ENCODE data around the gene INF2. TPM values are rescaled to one million over a fixed set of nuclear protein-coding genes. Genes with fewer than 3 reads are reported as not detected.

The INF2 gene
- total and polyA plus RNA-seq, 9 of the 15 experiments (the other 6 are each of a cell fraction or from before 2014, with no cell fraction given) = 0.56 to 31.3 (median 7.8) TPM

DNA sequence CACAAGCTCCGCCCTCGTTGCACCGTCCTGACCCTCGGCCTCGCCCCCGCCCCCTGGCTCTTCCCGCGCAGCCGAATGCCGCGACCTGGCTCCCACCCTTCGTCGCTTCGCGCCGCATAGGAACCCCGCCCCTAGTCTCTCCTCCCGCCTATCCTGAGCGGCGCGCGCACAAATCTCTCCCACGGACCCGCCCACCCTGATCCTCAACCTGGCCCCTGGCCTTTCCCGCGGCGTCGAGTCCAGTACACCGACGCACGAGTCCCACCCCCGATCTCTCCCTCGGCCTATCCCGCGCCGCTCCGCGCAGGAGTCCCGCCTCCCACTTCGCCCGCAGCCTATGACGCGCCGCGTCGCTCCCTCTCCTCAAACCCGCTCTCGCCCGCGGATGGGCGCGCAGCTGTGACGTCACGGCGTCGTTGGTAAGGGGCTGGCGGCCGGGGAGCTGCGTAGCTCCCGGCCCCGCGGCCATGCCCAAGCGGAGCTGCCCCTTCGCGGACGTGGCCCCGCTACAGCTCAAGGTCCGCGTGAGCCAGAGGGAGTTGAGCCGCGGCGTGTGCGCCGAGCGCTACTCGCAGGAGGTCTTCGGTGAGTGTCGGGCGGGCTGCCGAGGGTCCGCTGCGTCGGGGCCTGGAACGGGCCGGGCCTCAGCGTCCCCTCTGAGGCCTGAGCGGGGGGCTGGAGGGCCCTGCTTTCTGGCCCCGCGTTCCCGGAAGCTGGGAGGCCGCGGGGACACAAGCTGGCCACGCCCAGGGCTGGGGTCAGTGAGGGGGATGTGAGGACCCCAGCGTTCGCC, 63.5 kb downstream of the INF2 start, which contains the start of gene SIVA1 (continued):
- TF ChIP-seq, protein P1, sequence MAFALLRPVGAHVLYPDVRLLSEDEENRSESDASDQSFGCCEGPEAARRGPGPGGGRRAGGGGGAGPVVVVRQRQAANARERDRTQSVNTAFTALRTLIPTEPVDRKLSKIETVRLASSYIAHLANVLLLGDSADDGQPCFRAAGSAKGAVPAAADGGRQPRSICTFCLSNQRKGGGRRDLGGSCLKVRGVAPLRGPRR (CRISPR knock-in tag; IDR thresholded peaks at IDR 0.05) = no peak
- TF ChIP-seq, protein P2, sequence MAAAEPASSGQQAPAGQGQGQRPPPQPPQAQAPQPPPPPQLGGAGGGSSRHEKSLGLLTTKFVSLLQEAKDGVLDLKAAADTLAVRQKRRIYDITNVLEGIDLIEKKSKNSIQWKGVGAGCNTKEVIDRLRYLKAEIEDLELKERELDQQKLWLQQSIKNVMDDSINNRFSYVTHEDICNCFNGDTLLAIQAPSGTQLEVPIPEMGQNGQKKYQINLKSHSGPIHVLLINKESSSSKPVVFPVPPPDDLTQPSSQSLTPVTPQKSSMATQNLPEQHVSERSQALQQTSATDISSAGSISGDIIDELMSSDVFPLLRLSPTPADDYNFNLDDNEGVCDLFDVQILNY (CRISPR knock-in tag; IDR thresholded peaks at IDR 0.05) = no peak
- no peak for TF ChIP-seq PURB (CRISPR knock-in tag; IDR thresholded peaks at IDR 0.05; ENCODE audit: low read depth)
- TF ChIP-seq EWSR1 (IDR thresholded peaks at IDR 0.05; ENCODE audit: borderline replicate concordance, low read depth, partially characterized antibody) = no peak
- TF ChIP-seq, protein P3, sequence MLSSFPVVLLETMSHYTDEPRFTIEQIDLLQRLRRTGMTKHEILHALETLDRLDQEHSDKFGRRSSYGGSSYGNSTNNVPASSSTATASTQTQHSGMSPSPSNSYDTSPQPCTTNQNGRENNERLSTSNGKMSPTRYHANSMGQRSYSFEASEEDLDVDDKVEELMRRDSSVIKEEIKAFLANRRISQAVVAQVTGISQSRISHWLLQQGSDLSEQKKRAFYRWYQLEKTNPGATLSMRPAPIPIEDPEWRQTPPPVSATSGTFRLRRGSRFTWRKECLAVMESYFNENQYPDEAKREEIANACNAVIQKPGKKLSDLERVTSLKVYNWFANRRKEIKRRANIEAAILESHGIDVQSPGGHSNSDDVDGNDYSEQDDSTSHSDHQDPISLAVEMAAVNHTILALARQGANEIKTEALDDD (IDR thresholded peaks at IDR 0.05) = no peak
- TF ChIP-seq ZBTB1 (CRISPR knock-in tag; IDR thresholded peaks at IDR 0.05; ENCODE audit: borderline replicate concordance, low read depth) = no peak
- TF ChIP-seq PHF20 (IDR thresholded peaks at IDR 0.05; ENCODE audit: partially characterized antibody) = peak; percentile 91
- no peak for TF ChIP-seq EP300 (IDR thresholded peaks at IDR 0.05; ENCODE audit: low read length)
- no peak for TF ChIP-seq RBM15 (IDR thresholded peaks at IDR 0.05; ENCODE audit: insufficient read depth, low read length)
- TF ChIP-seq ZZZ3 (IDR thresholded peaks at IDR 0.05) = no peak
- TF ChIP-seq TRIM28 (IDR thresholded peaks at IDR 0.05) = no peak
- TF ChIP-seq ZNF140 (CRISPR knock-in tag; IDR thresholded peaks at IDR 0.05) = no peak
- no peak for TF ChIP-seq SAFB (IDR thresholded peaks at IDR 0.05; ENCODE audit: borderline replicate concordance, low read depth, low read length)
- TF ChIP-seq, protein P4, sequence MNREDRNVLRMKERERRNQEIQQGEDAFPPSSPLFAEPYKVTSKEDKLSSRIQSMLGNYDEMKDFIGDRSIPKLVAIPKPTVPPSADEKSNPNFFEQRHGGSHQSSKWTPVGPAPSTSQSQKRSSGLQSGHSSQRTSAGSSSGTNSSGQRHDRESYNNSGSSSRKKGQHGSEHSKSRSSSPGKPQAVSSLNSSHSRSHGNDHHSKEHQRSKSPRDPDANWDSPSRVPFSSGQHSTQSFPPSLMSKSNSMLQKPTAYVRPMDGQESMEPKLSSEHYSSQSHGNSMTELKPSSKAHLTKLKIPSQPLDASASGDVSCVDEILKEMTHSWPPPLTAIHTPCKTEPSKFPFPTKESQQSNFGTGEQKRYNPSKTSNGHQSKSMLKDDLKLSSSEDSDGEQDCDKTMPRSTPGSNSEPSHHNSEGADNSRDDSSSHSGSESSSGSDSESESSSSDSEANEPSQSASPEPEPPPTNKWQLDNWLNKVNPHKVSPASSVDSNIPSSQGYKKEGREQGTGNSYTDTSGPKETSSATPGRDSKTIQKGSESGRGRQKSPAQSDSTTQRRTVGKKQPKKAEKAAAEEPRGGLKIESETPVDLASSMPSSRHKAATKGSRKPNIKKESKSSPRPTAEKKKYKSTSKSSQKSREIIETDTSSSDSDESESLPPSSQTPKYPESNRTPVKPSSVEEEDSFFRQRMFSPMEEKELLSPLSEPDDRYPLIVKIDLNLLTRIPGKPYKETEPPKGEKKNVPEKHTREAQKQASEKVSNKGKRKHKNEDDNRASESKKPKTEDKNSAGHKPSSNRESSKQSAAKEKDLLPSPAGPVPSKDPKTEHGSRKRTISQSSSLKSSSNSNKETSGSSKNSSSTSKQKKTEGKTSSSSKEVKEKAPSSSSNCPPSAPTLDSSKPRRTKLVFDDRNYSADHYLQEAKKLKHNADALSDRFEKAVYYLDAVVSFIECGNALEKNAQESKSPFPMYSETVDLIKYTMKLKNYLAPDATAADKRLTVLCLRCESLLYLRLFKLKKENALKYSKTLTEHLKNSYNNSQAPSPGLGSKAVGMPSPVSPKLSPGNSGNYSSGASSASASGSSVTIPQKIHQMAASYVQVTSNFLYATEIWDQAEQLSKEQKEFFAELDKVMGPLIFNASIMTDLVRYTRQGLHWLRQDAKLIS (CRISPR knock-in tag; IDR thresholded peaks at IDR 0.05) = 0 out of 2 replicates have a peak, but pooled peaks have one; percentile 44
- TF ChIP-seq MCM2 (IDR thresholded peaks at IDR 0.05; ENCODE audit: low read depth) = no peak
- TF ChIP-seq ZFPM2 (CRISPR knock-in tag; IDR thresholded peaks at IDR 0.05) = no peak
- TF ChIP-seq, protein P5, sequence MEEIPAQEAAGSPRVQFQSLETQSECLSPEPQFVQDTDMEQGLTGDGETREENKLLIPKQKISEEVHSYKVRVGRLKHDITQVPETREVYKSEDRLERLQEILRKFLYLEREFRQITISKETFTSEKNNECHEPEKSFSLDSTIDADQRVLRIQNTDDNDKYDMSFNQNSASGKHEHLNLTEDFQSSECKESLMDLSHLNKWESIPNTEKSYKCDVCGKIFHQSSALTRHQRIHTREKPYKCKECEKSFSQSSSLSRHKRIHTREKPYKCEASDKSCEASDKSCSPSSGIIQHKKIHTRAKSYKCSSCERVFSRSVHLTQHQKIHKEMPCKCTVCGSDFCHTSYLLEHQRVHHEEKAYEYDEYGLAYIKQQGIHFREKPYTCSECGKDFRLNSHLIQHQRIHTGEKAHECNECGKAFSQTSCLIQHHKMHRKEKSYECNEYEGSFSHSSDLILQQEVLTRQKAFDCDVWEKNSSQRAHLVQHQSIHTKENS (CRISPR knock-in tag; IDR thresholded peaks at IDR 0.05) = no peak
- TF ChIP-seq ZNF79 (CRISPR knock-in tag; IDR thresholded peaks at IDR 0.05; ENCODE audit: low read depth) = no peak
- no peak for TF ChIP-seq FOXJ3 (CRISPR knock-in tag; IDR thresholded peaks at IDR 0.05)
- TF ChIP-seq, protein P6, sequence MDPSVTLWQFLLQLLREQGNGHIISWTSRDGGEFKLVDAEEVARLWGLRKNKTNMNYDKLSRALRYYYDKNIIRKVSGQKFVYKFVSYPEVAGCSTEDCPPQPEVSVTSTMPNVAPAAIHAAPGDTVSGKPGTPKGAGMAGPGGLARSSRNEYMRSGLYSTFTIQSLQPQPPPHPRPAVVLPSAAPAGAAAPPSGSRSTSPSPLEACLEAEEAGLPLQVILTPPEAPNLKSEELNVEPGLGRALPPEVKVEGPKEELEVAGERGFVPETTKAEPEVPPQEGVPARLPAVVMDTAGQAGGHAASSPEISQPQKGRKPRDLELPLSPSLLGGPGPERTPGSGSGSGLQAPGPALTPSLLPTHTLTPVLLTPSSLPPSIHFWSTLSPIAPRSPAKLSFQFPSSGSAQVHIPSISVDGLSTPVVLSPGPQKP (CRISPR knock-in tag; IDR thresholded peaks at IDR 0.05) = no peak

Measured in K562 (cell line).